ENCODE results near the gene RNF38.

DNA sequence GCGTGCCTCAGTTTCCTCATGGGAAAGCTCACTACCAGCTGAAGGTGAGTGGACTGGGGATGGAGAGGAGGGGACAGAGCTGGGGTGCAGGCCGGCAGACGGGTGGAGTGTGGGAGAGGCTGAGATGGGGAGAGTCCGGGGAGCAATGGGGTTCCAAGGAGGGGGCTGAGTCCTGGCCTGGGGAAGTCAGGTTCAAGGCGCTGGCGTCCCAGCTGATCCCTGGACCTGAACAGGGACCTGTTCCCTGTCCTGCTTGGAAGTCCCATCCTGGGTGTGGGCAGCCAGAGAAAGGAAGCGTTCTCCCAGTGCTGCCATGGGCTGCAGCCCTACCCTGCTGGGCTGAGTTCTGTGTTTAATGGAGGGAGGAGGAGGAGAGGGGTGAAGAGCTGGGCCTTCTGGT lies 80.9 kb downstream of the RNF38 start:
- TF ChIP-seq, protein P1, sequence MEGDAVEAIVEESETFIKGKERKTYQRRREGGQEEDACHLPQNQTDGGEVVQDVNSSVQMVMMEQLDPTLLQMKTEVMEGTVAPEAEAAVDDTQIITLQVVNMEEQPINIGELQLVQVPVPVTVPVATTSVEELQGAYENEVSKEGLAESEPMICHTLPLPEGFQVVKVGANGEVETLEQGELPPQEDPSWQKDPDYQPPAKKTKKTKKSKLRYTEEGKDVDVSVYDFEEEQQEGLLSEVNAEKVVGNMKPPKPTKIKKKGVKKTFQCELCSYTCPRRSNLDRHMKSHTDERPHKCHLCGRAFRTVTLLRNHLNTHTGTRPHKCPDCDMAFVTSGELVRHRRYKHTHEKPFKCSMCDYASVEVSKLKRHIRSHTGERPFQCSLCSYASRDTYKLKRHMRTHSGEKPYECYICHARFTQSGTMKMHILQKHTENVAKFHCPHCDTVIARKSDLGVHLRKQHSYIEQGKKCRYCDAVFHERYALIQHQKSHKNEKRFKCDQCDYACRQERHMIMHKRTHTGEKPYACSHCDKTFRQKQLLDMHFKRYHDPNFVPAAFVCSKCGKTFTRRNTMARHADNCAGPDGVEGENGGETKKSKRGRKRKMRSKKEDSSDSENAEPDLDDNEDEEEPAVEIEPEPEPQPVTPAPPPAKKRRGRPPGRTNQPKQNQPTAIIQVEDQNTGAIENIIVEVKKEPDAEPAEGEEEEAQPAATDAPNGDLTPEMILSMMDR (IDR thresholded peaks at IDR 0.05; ENCODE audit: low read depth, low read length, poor library complexity, severe bottlenecking), result no peak
- TF ChIP-seq EZH2phosphoT487 (IDR thresholded peaks at IDR 0.05; ENCODE audit: borderline replicate concordance, low read length), result no peak

Measured in DOHH2 (cell line).